K562 (cell line): Measurements from ENCODE around the gene C6orf89. TPM values are rescaled to one million over a fixed set of nuclear protein-coding genes. Genes with fewer than 3 reads are reported as not detected.

Source experiments
- ARID2 ChIP-seq: fragments of 450-650 bp; IDR thresholded peaks from 2 replicates; pipeline ENCODE4 v1.6.1; 2017; ENCODE audit warnings: antibody characterized with exemption, mild to moderate bottlenecking
- ESRRB ChIP-seq: fragments of 250-450 bp; sonication (Bioruptor Pico); IDR thresholded peaks from 2 replicates; pipeline ENCODE4 v1.5.0; 2020; ENCODE audit warnings: mild to moderate bottlenecking, moderate library complexity, borderline replicate concordance
- GATAD2B ChIP-seq: fragments of 450-650 bp; IDR thresholded peaks from 2 replicates; pipeline ENCODE4 v1.6.1; 2017; ENCODE audit warnings: mild to moderate bottlenecking, borderline replicate concordance
- HMG20B ChIP-seq: fragments of 250-450 bp; sonication (Bioruptor Pico); IDR thresholded peaks from 2 replicates; pipeline ENCODE4 v1.5.0; 2021; ENCODE audit warnings: mild to moderate bottlenecking
- ID3 ChIP-seq, 2 experiments: fragments of 250-450 bp in 1 of 2; fragments of 450-650 bp in 1 of 2; sonication (Bioruptor Pico) in 1 of 2; IDR thresholded peaks; 2 replicates each; pipeline versions ENCODE4 v1.6.1 to v1.8.0; 2016 to 2021; ENCODE audit warnings: mild to moderate bottlenecking in 2 of 2, moderate library complexity in 2 of 2, missing compliant biosample characterization in 1 of 2, missing genetic modification characterization in 1 of 2
- NCOA1 ChIP-seq: fragments of 450-650 bp; IDR thresholded peaks from 2 replicates; pipeline ENCODE4 v1.6.1; 2016; ENCODE audit warnings: low read depth
- POLR3A ChIP-seq: IDR thresholded peaks from 2 replicates; pipeline ENCODE4 v1.6.1; 2011; ENCODE audit warnings: borderline replicate concordance, mild to moderate bottlenecking, moderate library complexity; ENCODE audit not compliant: insufficient read length, insufficient read depth; ENCODE audit errors: extremely low read depth
- RBM25 ChIP-seq: fragments of 200-400 bp; formaldehyde crosslinking; IDR thresholded peaks from 2 replicates; pipeline ENCODE4 v1.6.1; 2018; ENCODE audit warnings: low read length, low read depth, moderate library complexity; ENCODE audit not compliant: severe bottlenecking
- RNF219 ChIP-seq: fragments of 250-450 bp; sonication (Bioruptor Pico); IDR thresholded peaks from 2 replicates; pipeline ENCODE4 v1.5.0; 2022; ENCODE audit warnings: mild to moderate bottlenecking
- STAT5B ChIP-seq: fragments of 250-450 bp; sonication (Bioruptor Pico); IDR thresholded peaks from 2 replicates; pipeline ENCODE4 v1.8.0; 2021; ENCODE audit warnings: mild to moderate bottlenecking, inconsistent platforms
- TARDBP ChIP-seq: fragments of 450-650 bp; IDR thresholded peaks from 2 replicates; pipeline ENCODE4 v1.6.1; 2016
- ZNF384 ChIP-seq: IDR thresholded peaks from 2 replicates; pipeline ENCODE4 v1.6.1; 2012; ENCODE audit warnings: low read depth, low read length, improper control_type of control experiment
- ZNF609 ChIP-seq: sonication (generic); formaldehyde crosslinking; IDR thresholded peaks from 2 replicates; pipeline ENCODE4 v1.8.1; 2023; ENCODE audit warnings: missing genetic modification reagents, mild to moderate bottlenecking, borderline replicate concordance
- polyA plus RNA-seq, 8 experiments: library from polyadenylated mRNA; depleted of rRNA in 4 of 8; stranded (reverse) in 5 of 8; unstranded in 3 of 8; fragments of >200 nt; fragmentation: Nextera tagmentation in 2 of 8; fragmentation: Illumina TruSeq in 1 of 8; extraction: Ambion mirVana in 2 of 8; extraction: Trizol in 1 of 8; gene quantifications; 2 replicates each; pipeline versions ENCODE4 v1.2.1 to v1.2.3, GENCODE V29; 2011 to 2014; ENCODE audit warnings: inconsistent platforms in 1 of 8, missing spikeins in 1 of 8
- total RNA-seq, 7 experiments: library from RNA; depleted of rRNA in 6 of 7; stranded (reverse); fragments of >200 nt in 6 of 7; fragmentation: Illumina TruSeq in 2 of 7; extraction: Trizol in 2 of 7; gene quantifications; 2 replicates each; pipeline versions ENCODE4 v1.2.1 to v1.2.3, GENCODE V29; 2011 to 2021; ENCODE audit warnings: low replicate concordance in 1 of 7
- TF ChIP-seq, protein P1 (sequence below): fragments of 250-450 bp; sonication (Bioruptor Pico); IDR thresholded peaks from 2 replicates; pipeline ENCODE4 v1.5.1; 2021; ENCODE audit warnings: mild to moderate bottlenecking

The C6orf89 gene
- total and polyA plus RNA-seq, 9 of the 15 experiments (the other 6 are each of a cell fraction or from before 2014, with no cell fraction given) = 35.2 to 111 (median 58.5) TPM

- TF ChIP-seq RNF219 (CRISPR knock-in tag) (no peak), HMG20B (CRISPR knock-in tag) (no peak), ARID2 (no peak), NCOA1 (peak; percentile 77; the same call in 1 of the 2 replicates), ID3 (CRISPR knock-in tag; IDR thresholded peaks at IDR 0.05) (no peak), ID3 (tag; IDR thresholded peaks at IDR 0.05) (peak; percentile 92), ZNF384 (no peak), STAT5B (no peak), TARDBP (peak; percentile 88; the same call in 1 of the 2 replicates), ESRRB (no peak), GATAD2B (no peak), RBM25 (no peak), ZNF609 (CRISPR knock-in tag) (peak; percentile 96; the same call in 1 of the 2 replicates), POLR3A (no peak)
- TF ChIP-seq, protein P1, sequence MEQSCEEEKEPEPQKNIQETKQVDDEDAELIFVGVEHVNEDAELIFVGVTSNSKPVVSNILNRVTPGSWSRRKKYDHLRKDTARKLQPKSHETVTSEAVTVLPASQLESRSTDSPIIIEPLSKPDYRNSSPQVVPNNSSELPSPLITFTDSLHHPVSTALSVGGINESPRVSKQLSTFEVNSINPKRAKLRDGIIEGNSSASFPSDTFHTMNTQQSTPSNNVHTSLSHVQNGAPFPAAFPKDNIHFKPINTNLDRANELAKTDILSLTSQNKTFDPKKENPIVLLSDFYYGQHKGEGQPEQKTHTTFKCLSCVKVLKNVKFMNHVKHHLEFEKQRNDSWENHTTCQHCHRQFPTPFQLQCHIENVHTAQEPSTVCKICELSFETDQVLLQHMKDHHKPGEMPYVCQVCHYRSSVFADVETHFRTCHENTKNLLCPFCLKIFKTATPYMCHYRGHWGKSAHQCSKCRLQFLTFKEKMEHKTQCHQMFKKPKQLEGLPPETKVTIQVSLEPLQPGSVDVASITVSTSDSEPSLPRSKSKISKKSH (CRISPR knock-in tag) = no peak
These were observed 68.6 kb downstream of the C6orf89 start, which contains the start of gene PI16 (continued) for GRCh38 chr6:36954262-36954931.
